ENCODE data around the gene RAP1GAP2.
"Not testable (repeated sequence)": the region's sequence is repeated elsewhere in the genome, so short reads cannot be mapped to it uniquely, and the experiment has no call there.

Gene RAP1GAP2

DNA sequence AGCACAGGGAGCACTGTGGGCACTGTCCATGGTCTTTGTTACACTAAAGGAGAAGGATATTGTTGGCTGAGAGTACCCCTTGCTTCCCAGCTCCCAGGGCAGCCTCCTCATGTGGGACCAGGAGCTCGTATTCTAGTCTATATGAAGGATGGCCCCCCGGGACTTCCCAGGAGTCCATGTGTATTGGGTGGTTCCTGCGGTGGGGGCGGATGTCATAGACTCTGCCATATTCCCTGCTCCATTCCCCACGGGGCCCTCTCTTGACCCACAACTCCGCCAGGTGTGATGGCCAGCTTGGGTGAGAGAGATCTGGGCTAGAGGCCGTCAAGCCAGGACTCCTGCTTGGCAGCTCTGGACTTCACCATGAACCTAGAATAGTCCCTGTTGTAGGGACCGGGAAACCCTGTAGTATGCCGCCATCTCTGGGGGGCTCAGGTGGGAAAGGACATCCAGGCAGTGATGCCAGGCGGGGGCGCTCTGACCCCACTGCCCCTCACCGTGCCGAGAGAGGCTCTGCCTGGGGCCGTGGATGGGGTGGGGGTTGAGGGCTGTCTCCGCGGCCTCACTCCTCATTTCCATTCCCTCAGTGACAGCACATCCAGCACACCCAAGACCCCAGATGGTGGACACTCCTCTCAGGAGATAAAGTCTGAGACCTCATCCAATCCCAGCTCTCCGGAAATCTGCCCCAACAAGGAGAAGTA lies 229.3 kb downstream of the RAP1GAP2 start:
- no peak for DNase-seq (ENCODE audit: low read depth)

DNA sequence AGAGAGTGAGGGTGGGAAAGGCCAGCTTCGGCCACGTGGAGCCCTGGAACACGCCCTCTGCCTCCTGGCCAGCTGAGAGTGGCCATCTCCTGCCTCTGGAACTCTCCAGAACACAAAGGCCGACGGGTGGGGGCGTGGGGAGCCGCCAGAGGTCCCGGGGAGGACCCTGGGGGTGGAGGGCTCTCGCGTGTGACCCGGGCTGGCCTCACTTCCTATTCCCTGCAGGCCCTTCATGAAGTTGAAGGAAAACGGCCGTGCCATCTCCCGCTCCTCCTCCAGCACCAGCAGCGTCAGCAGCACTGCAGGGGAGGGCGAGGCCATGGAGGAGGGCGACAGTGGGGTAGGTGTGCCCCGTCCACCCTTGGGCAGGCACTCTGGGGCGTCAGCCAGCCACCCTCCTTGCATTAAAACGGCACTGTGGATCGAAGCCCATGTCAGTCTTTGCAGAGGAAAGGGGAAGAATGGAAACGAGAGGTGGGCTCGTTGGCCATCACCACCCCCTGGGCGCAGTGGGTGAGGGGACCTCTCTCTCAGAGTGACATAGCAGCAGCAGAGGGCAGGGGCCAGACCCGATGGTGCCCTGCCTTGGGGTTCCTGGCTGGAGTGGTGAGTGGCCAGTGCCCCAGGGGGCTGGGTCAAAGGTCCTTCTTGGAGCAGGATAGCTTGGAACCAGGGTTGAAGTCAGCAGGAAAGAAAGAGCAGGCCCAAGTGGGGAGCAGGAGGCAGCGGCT lies 230.1 kb downstream of the RAP1GAP2 start:
- no peak for DNase-seq (ENCODE audit: low read depth)

DNA sequence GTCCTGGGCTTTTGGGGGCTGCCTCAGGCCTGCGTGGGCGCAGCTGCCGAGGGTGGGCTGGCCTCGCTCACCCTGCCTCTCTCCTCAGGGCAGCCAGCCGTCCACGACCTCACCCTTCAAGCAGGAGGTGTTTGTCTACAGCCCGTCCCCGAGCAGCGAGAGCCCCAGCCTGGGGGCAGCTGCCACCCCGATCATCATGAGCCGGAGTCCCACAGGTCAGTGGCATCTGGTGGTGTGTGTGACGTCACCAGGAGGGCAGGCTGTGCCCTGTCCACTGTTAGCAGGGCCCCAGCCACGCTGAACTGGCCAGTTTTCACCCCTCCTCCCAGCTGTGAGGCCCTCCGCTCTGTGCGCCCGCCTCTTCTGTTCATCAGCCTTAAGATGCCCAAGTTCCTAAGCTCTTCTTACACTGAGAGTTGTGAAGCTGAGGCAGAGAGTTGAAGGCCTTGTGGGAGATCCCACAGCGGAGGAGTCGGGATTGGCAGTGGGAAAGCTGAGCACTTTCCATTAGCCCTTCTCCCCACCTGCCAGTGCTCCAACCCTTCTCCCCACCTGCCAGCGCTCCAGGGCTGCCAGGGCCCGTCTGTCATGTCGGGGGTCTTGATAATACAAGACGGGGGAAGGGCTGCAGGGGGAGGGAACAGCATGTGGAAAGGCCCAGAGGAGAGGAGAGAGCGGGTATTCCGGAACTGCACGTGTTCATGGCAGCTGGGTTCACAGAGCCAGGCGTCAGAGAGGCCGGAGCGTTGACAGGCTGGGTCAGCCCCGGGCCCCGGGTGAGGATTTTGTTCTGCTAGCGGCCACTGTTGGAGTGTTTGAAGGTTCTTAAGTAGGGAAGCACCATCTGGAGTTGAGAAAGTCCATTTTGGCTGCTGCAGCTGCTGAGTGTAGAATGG lies 230.9 kb downstream of the RAP1GAP2 start:
- no peak for DNase-seq (ENCODE audit: low read depth)

DNA sequence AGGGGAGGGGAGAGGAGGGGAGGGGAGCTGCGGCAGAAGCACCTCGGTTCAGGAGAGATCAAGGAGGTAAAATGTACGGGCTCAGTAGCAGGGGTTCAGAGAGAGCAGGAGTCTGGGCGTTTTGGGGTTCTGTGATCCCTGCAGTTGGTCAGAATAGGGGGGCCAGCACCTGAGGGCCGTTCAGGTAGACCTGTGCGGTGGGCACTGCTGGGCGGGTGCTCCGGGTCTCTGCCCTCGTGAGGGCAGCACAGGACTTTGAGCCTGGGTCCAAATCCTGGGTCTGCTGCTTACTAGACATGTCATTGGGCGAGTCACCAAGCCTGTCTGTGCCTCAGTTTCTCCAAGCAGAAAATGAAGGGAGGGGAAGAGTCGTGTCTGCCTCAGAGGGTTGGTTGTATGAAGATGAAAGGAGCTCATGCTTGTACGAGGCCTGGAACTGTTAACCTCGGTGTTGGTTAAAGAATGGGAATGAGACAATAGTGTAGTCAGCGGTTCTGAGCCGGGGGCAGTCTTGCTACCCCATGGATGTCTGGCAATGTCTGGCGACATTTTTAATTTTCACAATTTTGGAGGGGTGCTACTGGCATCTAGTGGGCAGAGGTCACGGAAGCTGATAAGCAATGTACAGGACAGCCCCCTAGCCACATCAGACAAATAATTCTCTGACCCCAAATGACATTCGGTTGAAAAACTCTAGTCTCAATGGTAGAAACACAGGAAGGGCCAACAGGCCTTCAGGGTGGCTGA lies 231.7 kb downstream of the RAP1GAP2 start:
- DNase-seq (ENCODE audit: low read depth) = no peak

- DNase-seq (ENCODE audit: low read depth) = no peak
Observed at GRCh38 chr17:3029213-3029913, 233.1 kb downstream of the RAP1GAP2 start.

GRCh38 chr17:3030096-3030495 lies 233.9 kb downstream of the RAP1GAP2 start:
- no peak for DNase-seq (ENCODE audit: low read depth)

DNA sequence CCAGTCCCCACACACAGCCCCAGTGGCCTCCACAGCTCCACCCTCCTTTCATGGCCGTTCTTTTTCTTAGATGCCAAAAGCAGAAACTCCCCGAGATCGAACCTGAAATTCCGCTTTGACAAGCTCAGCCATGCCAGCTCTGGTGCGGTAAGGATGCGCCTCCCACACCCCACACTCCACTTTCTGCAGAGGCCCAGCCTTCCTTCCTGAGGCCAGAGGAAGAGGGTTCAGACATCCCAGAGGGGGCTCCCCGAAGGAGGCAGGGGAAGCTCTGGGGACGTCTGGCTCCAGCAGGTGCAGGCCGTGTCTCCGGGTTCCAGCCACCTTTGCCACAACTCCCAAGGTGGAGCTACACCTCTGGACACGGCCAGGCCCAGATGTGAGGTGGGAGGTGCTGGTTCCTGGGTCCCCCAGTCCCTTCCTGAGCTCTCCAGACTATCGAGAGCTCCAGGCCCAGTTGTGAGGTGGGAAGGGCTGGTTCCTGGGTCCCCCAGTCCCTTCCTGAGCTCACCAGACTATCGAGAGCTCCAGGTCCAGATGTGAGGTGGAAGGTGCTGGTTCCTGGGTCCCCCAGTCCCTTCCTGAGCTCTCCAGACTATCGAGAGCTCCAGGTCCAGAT lies 234.7 kb downstream of the RAP1GAP2 start:
- not testable (repeated sequence) for DNase-seq (ENCODE audit: low read depth)

- no peak for DNase-seq (ENCODE audit: low read depth)
Observed at GRCh38 chr17:3032258-3033247, 236.3 kb downstream of the RAP1GAP2 start.

GRCh38 chr17:3033248-3033640 lies 237.0 kb downstream of the RAP1GAP2 start:
- no peak for DNase-seq (ENCODE audit: low read depth)

- DNase-seq (ENCODE audit: low read depth) = no peak
Observed at GRCh38 chr17:3033741-3034577, 237.7 kb downstream of the RAP1GAP2 start.

- DNase-seq (ENCODE audit: low read depth) = no peak
Observed at GRCh38 chr17:3034578-3034920, 238.3 kb downstream of the RAP1GAP2 start.

- no peak for DNase-seq (ENCODE audit: low read depth)
Observed at GRCh38 chr17:3035256-3035967, 239.2 kb downstream of the RAP1GAP2 start.

- no peak for DNase-seq (ENCODE audit: low read depth)
Observed at GRCh38 chr17:3035968-3036280, 239.7 kb downstream of the RAP1GAP2 start.

- no peak for DNase-seq (ENCODE audit: low read depth)
Observed at GRCh38 chr17:3036800-3037199, 240.6 kb downstream of the RAP1GAP2 start.

GRCh38 chr17:3037259-3037658 lies 241.0 kb downstream of the RAP1GAP2 start:
- no peak for DNase-seq (ENCODE audit: low read depth)

DNA sequence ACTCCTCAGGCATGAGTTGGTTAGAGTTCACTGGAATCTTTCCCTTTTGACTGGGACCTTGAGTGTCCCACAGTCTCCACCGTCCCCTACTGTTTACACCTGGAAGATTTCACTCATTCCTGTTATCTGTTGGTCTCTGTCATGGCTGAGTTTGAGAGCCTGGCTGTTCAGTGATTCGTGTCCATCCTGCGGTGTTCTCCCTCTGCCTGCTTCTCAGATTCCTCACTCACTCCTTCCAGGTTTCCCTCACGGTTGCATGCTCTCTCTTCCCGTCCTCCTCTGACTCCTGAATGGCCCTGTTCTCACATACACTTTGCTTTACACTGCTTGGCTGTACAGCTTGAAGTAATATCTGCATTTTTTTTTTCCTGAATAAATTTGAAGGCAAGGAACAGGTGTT lies 242.7 kb downstream of the RAP1GAP2 start:
- no peak for DNase-seq (ENCODE audit: low read depth)

GRCh38 chr17:3039736-3040135 lies 243.5 kb downstream of the RAP1GAP2 start:
- DNase-seq (ENCODE audit: low read depth) = no peak

- DNase-seq (ENCODE audit: low read depth) = no peak
Observed at GRCh38 chr17:3040882-3041281, 244.6 kb downstream of the RAP1GAP2 start.
